NCI-H345 treated with DMSO at 0.1 percent for 48 hours (cell line): ENCODE data around the gene SLC26A4.
A peak's percentile ranks its signal among the peaks of the same experiment; 100 is the strongest.

Experiments used
- DNase-seq: peaks from one replicate; lab custom pipeline; 2025; ENCODE audit not compliant: unreplicated experiment; lab: John Stamatoyannopoulos, UW

SLC26A4 gene

DNA sequence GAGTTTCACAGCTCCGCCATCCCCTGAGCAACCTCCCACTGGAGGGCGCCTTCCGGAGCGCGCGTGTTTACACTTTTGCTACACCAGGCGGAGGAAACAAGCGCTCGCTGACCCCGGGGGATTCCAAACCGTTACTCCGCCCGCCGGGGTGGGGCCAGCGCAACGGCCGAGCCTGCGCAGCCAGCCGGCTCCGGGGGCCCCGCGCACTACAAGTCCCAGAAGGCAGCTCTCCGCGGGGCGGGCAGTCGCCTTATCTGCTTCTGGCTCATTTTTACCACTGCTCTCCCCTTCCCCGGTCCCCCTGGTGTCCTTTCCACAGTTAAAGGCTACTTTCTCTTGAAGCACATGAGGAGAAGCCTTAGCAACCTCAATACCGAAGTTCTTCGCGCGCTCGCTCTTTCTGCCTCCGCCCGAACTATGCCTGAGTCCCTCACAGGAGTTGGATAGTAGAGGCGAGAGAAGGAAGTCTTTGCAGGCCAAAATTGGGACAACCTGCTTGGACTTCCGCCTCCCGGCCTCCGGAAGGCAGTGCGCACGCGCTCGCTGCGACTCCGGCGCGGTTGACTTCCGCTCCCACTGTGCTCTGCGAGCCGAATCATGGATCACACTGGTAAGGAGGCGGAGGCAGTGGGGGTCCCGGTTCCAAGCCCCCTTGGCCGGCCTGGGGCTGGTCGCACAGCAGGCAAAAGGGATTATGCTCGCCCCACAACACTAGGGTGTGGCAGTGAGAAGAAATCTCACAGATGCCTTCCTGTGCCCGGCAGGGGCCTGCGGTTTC, 83.1 kb downstream of the SLC26A4 start, which contains the start of gene CBLL1:
TSS of gene CBLL1 (plus strand) at position 576 of the 778 bp plus-strand sequence. CDS start at position 598, 22 bp downstream.
- DNase-seq, result peak; percentile 91

DNA sequence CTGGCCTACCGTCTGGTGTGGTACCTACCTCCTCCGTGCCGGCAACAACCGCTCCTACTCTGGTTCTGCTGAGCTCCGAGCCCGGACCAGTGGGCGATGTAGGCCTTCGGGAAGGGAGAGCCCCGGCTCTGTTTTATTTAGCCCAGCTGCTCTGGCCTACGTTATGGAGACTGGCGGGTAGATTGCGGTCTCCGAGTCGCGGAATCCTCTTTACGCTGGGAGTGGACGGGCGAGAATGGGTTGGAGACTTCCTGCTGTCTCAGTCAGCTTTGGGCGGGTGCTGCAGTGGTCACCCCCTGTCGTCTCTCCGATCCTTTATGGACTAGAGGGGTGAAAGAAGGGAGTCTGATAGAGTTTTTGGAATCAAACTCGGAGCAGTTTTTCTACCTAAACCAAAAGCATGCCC, 83.7 kb downstream of the SLC26A4 start:
- DNase-seq, result no peak

DNA sequence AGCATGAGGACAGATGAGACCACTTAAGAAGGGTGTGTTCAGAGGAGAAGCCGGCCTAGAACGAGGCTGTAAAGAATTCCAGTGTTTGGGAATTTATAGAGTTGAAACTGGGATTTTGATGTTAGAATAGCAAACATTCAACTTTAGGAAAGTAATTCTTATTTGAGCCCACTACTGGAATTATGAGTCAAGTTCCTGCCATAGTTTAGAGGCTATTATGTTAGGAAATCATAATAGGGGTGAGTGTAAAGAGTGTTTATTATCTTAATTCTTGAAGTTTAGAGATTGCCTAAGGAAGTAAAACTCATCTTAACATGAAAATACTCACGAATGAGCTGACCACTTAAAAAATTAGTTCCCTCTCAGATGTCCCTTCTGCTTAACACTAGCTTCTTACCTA, 85.4 kb downstream of the SLC26A4 start:
- no peak for DNase-seq

DNA sequence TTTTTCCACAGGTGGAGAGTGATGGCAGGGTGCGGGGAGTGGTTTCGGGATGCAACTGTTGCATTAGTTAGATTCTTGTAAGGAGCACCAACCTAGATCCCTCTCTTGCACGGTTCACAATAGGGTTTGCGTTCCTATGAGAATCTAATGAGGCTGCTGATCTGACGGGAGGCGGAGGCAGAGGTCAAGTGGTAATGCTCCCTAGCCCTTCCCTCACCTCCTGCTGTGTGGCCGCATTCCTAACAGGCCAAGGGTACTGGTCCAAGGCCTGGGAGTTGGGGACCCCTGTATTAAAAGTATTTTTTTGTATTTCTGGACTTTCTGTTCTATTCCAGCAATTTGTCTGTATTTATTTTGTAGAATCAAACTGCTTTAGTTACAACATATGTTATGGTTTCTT, 90.5 kb downstream of the SLC26A4 start:
- no peak for DNase-seq

DNA sequence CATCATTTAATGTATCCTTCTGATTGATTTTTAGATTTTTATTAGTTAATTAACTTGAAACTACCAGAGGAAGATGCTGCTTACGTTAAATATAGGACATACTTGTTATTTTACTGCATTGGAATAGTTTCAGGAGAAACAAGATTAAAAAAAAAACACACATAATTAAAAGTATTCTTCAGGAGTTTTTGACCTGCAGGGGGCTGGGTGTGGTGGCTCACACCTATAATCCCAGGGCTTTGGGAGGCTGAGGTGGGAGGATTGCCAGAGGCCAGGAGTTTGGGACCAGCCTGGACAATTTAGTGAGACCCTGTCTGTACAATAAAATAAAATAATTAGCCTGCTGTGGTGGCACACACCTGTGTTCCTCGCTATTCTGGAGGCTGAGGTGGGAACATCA, 94.0 kb downstream of the SLC26A4 start:
- DNase-seq, result no peak

DNA sequence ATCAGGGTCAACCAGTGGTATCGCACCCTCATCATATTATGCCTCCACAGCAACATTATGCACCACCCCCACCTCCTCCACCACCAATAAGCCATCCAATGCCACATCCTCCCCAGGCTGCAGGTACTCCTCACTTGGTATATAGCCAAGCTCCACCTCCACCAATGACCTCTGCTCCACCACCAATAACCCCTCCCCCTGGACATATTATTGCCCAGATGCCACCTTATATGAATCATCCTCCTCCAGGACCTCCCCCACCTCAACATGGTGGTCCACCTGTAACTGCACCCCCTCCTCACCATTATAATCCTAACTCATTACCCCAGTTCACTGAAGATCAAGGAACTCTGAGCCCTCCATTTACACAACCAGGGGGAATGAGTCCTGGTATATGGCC, 98.0 kb downstream of the SLC26A4 start:
- DNase-seq, result no peak

DNA sequence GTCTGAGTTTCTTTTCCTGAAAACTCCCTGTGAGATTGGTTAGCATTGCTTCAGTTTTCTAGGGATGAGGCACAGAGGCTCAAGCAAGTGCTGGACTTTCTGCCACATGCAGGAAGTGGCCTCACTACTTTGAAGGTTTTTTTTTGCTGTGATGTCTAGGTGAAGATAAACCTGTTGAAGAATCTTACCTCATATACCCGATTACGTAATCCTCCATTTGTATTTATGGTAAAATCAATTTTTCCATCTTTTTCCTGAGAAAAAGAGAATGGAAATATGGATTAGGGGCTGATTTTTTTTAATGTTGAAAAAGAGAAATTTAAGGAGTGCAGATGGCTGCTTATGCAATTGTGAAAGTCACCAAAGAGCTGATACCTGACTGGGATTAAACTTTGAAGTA, 106.8 kb downstream of the SLC26A4 start:
- no peak for DNase-seq
